Measurements from ENCODE around the gene DENND11.

The DENND11 gene

DNA sequence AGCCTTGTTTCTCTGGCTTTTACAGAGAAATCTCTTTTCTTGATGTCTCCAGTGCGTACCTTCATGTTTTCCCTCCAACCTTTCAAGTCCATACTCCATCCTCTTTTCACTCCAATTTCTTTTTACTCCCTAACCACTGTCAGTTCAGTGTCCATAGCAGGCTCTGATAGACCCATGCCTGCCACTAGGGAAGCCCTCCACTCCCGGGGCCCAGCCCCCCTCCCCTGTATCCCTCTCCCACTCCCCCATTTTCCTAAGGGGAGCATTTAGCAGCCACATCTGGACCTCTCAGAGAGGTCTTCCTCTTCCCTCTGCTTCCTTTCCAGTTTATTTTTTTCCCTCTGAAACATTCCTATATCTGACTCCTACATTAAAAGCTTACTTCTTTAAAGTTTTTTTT lies 33.1 kb downstream of the DENND11 start:
- H3K27ac ChIP-seq, result no peak overlapping the region
- TF ChIP-seq, protein P1, sequence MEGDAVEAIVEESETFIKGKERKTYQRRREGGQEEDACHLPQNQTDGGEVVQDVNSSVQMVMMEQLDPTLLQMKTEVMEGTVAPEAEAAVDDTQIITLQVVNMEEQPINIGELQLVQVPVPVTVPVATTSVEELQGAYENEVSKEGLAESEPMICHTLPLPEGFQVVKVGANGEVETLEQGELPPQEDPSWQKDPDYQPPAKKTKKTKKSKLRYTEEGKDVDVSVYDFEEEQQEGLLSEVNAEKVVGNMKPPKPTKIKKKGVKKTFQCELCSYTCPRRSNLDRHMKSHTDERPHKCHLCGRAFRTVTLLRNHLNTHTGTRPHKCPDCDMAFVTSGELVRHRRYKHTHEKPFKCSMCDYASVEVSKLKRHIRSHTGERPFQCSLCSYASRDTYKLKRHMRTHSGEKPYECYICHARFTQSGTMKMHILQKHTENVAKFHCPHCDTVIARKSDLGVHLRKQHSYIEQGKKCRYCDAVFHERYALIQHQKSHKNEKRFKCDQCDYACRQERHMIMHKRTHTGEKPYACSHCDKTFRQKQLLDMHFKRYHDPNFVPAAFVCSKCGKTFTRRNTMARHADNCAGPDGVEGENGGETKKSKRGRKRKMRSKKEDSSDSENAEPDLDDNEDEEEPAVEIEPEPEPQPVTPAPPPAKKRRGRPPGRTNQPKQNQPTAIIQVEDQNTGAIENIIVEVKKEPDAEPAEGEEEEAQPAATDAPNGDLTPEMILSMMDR (IDR thresholded peaks at IDR 0.05), result no peak
- no peak for TF ChIP-seq ZFX (IDR thresholded peaks at IDR 0.05; ENCODE audit: borderline replicate concordance)

DNA sequence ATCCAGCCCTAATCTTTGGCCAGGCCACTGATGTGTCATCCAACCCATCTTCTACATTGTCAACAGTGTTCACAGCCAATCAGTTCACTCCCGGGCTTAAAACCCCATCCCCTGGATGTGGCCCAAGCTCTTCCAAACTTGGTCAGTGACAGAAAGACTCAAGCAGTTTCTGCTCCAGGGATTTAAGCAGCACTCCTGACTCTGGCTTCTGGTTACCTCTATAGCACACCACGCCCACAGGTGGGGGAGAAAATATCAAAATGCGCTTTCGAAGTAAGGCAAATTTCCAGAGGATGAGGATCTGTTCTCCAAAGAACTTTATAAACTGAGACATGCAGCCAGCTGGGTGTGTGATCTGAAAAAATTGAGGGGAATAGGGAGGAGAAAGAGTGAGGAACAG lies 35.9 kb downstream of the DENND11 start:
- TF ChIP-seq, protein P1 (IDR thresholded peaks at IDR 0.05), result no peak
- no peak for TF ChIP-seq ZFX (IDR thresholded peaks at IDR 0.05; ENCODE audit: borderline replicate concordance)
- H3K27ac ChIP-seq, result no peak overlapping the region

DNA sequence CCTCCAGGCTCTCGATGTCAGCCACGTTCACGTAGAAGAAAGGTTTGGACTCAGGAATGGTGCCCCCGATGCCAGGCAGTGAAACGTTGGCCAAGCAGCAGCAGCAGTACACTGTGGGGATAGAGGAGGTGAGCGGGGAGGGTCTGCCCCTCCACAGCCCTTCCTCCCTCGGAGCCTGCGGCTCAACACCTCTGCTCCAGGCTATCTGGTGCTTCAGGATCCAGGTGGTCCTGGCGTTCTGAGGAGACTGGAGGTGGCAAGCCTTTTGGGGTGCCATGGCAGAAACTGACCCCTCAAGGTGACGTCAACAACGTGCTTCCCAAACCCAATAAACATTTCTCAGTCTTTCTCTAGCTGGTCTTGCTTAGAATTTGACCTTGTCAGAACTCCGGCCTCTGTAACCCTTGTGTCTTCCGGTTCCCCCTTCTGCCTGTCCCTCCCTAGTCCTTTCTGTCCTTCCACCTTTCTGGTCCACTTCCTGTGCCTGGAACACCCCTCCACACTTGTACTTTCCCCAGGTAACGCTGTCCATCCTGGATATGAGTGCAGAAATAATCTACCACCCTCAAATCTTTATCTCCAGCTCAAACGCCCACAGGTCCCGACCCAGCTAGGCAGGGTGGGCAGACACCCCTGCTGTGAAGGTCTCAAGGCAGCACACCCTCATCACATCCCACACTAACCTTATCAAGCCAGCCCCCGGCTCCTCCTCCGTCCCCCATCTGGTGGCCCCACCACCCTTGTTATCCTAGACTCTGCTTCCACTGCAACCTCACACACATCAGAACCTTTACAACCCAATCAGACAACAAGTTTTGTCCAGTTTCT lies 36.5 kb downstream of the DENND11 start:
- no peak overlapping the region for H3K27ac ChIP-seq
- TF ChIP-seq, protein P1 (IDR thresholded peaks at IDR 0.05), result no peak
- no peak for TF ChIP-seq ZFX (IDR thresholded peaks at IDR 0.05; ENCODE audit: borderline replicate concordance)

DNA sequence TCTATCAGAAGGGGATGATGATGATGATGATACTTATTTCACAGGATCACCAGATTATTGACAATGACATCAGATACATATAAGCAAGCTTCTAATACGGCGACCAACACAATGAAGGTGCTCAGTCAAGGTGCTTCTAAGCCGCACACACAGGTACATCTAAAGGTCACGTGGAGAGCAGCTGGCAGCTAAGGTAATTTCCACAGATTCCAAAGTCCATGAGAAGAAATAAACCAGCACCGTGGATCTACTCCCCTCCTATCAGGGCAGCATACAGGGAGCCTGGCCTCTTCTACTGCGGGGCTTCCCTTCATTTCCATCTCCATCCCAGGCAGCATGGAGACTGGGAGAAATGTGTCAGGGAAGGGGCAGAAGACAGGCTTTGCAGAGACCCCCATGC lies 37.5 kb downstream of the DENND11 start:
- no peak overlapping the region for H3K27ac ChIP-seq

DNA sequence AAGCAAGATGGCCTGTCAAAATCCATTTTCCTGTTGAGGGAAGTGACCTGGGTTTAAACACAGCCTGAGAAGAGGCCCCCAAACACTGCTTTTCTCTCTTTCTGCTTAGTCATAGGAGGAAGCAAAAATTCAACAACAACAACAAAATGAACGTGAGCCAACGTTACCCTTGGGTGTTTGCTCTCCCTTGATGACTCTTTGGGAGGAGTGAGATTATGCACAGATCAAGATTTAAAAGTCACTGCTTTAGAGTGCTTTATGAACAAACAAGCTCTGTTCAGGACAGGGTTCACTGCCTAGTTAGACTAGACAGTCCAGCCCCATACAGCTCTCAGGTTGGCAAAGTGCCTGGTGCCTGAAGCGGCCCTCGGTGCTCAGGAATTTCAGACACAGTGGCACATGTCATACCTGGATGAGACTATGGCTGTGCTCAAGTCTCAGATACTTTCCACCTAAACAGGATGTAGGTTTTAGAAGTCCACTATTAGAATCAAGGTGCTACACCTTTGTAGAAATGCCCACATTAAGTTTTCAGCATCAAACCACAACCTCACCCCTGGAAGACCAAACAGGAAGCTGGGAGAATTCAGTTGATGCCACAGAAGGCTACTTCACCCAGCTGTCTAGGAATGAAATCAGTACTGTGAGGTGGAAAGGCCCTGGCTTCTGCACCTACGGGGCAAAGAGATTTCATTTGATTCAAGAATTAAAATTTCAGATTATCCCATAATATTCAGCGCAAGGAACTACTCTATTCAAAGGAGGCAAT lies 38.7 kb downstream of the DENND11 start:
- TF ChIP-seq ZFX (IDR thresholded peaks at IDR 0.05; ENCODE audit: borderline replicate concordance), result no peak
- TF ChIP-seq, protein P1 (IDR thresholded peaks at IDR 0.05), result no peak
- H3K27ac ChIP-seq, result peak overlapping the region; percentile 29

More for the DNA sequence above, 37.5 kb downstream of the DENND11 start:
- TF ChIP-seq, protein P1 (IDR thresholded peaks at IDR 0.05), result no peak
- no peak for TF ChIP-seq ZFX (IDR thresholded peaks at IDR 0.05; ENCODE audit: borderline replicate concordance)

DNA sequence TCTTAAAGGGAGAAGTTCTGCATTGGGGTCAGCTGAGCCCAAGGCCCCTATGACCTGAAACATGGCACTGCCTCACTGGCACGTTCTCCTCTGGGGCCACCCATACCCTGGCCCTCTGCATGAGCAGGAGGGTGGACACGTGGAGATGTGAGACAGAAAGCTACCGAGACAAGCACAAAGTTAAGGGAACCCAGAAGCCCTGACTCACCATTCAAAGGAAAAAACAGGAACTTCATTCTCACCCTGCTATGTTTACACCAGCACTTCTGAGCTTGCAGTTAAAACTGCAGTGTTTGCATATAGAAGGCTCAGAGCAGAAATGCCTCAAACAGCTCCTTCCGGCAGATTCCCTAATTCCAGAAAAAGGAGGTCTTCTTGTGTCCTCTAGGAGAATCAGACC lies 41.7 kb downstream of the DENND11 start:
- H3K27ac ChIP-seq, result no peak overlapping the region
- TF ChIP-seq, protein P1 (IDR thresholded peaks at IDR 0.05), result no peak
- TF ChIP-seq ZFX (IDR thresholded peaks at IDR 0.05; ENCODE audit: borderline replicate concordance), result no peak

DNA sequence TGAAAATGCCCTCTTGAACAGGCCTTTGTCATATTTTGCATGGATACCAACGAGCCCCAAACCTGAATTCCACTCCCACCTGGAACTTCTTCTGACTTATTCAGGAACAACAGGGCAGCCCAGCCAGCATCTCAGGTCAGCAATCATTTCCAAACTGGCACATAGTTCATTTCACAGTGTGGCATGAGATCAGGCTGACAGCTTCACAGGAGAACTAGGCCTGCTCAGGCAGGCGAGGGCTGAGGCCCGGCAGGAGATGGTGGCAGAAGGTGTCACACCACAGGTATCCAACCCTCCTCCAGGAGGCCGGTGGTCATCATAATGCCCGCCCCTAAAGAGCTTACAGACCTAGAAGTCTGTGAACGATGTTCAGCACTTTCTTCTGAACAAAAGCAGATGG lies 42.5 kb downstream of the DENND11 start:
- TF ChIP-seq, protein P1 (IDR thresholded peaks at IDR 0.05), result no peak
- TF ChIP-seq ZFX (IDR thresholded peaks at IDR 0.05; ENCODE audit: borderline replicate concordance), result no peak
- H3K27ac ChIP-seq, result no peak overlapping the region
